SKM-1 (cell line): Measurements from ENCODE around the gene SIX3.

Experiments
- DNase-seq: peaks from one replicate; lab custom pipeline; 2025; ENCODE audit not compliant: unreplicated experiment; lab: John Stamatoyannopoulos, UW

Gene SIX3

DNA sequence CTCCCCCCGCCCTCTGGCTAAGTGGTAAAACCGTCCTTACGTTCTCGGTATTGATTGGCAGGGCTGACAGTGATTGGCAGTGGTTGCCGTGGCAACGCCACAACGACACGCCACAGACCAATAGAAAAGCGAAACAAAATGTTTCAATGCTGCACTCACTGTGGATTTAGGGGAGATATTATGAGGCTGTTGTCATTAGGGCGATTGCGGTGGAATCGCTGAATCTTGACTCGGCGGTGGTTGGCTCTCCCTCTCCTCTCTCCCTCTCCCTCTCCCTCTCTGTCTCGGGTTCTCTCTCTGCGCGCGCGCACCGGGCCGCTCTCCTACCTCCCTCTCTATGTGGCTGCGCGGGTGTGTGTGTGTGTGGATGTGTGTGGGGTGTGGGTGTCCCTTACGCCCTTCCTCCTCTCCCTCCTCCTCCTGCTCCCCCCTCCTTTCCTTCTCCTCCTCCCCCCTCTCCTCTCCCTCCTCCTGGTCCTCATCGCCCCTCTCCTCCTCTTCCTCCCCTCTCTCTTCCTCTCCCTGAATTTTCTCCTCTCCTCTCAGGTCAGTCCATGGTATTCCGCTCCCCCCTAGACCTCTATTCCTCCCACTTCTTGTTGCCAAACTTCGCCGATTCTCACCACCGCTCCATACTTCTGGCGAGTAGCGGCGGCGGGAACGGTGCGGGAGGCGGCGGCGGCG, at the start of gene SIX3:
SIX3 (plus strand) TSS at position 152 of the 684 bp plus-strand sequence; CDS start at position 555, 403 bp downstream.
- no peak for DNase-seq

DNA sequence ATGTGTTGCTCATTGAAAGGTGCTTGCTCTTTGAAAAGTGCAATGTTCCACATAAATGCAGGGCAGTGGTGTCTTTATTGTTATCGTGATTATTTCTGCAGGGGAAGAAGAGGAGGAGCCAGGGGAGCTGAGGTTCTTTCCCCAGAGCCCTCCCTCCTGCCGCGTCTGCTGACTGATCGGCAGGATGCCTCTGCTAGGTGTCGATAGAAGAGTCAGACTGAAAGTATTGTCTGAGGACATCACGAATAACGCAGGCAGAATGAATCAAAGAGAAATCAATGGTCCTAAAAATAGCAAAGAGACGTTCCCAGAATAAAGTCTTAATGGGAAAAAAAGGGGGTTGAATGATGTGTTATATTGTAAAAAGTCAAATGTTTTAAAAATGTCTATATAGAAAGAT, 47.4 kb upstream of the SIX3 start:
- no peak for DNase-seq

DNA sequence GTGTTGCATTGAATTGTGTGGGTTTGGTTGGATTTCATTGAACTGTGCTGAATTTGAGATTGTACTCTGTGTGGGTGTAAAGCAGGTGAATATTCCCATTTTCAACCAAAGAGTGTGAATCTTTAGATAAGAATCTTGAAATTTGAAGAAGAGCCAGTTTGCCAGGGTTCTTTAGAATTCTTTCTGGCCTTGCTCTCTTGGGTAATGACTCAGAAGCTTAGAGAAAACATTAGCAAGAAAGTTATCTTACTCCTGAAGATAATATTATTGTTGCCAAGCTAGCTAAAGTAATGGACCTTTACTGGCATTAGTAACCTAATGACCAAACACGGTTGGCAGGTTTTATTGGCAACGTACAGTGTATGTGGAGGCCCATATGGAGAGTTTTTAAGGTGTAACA, 46.4 kb upstream of the SIX3 start:
- DNase-seq: no peak

DNA sequence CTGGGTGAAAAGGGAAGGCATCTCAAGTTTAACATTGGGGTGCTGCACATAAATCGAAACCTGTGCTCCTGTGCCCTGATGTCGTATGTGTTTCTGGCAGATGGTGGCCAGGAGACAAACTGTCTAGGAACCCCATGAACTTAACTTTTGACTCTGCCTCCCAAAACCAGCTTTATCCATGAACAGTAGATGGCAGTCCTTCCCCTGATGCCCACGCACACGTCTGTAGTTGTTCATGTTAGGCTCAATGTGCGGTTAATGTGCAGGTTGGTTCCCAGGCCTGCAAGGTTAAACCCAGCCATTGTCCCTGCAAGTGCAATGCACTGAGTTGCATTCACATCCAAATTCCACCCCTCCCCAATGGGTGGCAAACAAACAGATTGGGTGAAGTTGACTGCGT, 44.1 kb upstream of the SIX3 start:
- DNase-seq: no peak

DNA sequence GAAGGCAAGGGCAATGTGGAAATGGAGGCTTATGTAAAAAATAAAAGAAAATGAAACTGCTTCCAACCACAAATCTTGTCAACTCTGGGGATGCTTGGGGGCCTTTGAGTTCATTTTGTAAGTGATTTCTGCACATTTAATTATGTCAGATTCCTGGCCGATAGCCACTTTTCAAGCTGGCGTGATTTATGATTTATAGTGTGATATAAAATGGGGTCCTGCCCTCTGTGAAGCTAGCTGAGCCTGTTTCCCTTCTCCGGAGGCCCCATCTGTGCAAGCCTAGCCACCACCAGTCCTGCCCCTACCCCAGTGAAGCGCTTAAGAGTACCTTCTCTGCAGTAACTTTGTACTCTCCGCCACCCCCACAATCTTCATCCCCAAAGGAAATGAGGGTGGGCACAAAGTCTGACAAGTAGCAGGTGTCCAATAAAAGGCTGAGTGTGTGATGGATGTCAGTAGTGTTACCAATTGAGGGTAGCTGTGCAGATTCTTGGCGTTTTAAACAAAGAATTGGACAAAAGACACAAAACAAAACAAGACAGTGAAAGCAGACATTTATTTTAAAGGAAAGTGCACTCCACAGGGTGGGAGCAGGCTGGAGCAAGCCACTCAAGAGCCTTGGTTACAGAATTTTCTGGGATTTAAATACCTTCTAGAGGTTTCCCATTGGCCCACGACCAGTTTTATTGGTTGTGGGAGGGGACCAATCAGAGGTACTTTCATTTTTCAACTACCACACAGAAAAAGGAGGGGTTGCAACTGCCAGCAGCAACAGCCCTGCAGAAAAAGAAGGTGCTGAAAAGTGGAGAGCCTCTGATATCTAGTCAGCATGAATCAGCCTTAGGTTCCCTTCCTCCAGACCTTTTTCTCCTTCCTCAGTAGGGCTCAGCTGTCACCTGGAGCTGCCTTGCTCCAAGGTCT, 39.0 kb upstream of the SIX3 start:
- no peak for DNase-seq

DNA sequence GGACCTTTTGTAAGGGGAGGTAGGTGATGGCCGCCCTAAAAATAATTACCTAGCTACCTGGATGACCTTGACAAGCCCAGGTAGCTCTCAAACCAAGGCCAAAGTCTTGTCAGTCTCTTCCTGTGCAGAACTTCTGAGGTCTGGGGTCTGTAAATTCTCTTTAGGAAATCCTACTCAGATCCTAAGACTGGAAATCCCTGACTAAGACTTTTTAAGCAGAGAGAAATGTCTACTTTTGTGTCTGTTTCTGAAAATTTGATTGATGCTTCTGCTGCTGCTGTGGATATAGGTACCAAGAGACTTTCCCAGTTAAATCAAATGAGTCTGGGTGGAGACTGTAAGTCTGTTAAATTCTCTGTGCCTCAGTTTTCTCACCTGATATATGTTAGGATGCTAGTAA, 36.9 kb upstream of the SIX3 start:
- no peak for DNase-seq

DNA sequence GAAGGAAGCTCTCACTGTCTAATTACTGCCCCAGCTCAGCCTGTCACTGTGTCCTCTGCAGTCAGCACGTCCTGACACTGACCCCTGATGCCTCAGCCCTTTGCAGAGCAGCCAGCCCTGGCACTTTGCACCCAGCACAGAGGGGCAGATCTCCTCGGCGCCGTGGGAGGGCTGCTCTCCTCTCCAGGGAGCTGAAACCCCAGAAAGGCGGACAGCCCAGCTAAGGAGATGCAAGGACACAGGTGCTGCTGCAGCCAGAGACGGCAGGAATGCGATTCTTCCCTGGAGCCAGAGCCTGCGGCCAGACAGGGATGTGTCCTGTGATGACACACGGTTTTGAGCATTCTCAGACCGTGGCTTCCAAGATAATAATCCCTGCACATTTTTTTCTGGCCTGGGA, 34.5 kb upstream of the SIX3 start:
- no peak for DNase-seq

DNA sequence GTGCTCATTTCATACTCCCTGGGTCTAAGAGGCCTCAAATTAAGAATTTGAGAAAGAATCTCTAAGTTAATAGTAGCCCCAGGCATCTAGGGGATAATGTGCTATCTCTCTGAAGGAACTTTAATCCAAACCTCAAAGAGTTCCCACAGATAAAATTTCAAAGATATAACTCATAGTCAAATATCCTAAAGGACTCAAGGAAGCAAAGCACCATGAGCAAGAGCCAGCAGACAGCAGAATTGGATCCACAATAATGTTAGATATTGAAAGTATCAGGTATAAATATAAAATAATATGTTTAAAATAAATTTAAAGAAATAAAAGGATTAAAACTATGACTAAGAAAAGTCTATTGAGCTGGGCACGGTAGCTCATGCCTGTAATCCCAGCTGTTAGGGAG, 31.7 kb upstream of the SIX3 start:
- no peak for DNase-seq

DNA sequence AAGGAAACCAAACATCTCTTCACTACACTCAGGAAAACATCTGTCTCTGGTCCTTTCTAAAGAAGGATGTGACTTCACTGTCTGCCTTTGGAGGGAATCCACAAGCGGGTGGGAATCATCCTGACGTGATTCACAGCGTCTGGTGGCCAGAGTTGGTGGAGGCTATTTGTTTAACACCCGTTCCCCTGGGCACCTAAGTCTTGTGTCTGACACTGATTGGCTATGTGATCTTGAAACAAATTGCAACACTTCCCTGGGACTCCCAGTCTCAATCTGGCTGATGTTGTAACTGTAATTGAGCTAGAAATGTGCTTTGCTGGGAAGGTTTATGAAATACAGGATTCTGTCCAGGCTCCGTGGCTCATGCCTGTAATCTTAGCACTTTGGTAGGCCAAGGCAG, 28.8 kb upstream of the SIX3 start:
- DNase-seq: peak; percentile 11

DNA sequence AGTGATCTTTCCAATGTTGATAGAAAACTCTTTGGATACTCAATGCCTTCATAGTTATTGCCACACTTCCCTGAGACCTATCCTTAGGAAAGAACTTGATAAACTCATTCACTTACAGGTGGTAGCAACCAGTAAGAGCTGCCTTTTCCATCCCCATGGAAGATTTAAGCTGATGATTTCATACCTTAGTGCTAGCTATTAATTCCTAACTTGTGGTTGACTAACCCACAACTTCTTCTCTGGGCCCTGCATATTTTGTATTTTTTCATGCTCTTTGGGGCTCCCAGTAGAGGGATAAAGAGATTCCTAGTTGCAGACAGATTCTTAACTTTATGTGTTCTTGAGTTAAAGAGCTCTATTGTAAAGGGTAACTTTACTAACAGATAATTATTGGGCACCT, 25.2 kb upstream of the SIX3 start:
- DNase-seq: no peak

DNA sequence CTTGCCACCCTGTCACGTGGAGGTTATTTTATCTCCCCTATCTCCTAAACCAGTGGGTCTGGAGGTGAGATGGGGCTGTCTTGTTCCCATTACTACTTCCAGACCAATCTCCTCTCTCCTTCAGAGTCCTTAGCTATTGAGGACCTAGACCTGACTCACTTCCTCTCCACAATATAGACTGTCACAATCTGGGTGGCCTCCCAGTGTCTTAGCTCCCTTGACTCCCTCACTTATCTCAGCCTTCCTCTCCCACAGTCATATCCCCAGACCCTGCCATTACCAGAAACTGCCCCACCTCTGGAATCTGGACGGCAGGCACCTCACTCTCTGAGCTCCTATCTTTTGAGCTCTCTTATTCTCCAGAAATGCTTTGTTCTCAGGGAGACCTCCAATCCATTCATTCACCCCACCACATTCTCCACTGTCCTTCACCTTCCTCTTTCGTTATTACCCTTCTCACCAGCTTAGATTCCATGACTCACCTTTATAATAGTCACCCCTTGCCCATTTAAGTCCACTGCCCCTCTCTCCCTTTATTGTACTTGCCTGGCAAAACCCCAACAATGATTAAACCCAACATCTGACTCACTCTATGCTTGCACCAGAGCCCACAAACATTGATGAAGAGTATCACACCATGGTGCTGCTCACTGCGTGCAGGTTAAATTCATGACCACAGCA, 23.3 kb upstream of the SIX3 start:
- peak; percentile 22 for DNase-seq

DNA sequence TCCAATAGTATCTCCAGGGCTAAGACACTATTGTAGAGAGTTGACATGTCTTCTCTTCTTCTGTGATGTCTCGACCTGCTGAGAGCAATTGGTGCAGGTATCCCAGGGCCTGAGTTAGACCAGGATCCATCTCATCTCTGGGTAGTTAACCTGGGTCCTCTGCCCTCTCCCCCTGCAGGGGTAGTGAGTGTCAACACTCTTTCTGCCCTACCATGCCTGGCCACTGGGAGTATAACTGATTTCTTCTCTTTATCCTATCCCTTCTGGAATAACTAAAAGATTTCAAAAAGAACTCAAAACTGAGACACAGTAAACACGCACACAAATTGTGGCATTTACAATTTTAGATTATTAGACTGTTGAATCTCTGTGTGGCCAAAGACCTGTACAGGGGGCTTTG, 20.8 kb upstream of the SIX3 start:
- DNase-seq: no peak

DNA sequence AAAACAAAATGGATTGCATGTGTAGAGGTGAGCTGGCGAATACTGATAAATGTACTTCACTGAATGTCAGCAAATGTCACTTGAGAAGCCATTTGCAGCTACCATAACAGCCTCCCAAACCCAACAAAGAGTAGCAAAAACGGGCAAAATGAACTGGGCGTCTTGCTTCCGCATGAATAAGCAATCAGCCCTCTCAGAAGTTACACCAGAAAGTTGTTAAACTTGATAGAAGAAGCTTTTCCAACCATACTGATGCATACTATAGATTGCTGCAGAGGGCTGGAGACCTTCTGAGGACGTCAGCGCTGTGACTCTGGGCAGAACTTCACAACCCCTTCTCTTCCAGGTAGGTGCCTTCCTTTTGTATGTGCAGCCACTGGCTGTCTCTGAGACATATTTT, 18.7 kb upstream of the SIX3 start:
- no peak for DNase-seq

DNA sequence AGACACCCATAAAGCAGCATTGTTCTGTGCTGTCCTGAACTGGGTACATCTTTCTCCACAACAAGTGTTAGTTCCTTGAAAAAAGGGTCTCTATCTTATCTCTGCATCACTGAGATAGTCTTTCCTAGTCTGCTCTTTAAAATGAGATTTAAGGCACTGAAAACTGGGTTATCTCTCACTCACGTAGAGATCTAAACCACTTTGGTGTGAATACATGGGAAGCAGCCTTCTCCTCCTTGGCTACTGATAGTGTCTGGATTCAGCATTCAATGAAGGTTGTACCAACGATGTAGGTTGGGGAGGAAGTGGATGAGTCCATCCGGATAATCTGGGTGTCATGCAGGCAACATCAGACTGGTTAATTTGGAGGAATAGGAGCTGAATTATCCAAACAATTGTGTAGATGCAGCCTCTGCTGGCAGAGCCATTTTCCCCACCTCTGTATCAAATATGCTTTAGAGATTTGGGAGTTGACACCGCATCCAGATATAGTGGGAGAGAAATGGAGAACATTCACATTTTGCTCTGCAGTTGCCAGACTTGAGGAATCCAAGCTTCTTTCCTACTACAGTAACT, 15.9 kb upstream of the SIX3 start:
- no peak for DNase-seq

DNA sequence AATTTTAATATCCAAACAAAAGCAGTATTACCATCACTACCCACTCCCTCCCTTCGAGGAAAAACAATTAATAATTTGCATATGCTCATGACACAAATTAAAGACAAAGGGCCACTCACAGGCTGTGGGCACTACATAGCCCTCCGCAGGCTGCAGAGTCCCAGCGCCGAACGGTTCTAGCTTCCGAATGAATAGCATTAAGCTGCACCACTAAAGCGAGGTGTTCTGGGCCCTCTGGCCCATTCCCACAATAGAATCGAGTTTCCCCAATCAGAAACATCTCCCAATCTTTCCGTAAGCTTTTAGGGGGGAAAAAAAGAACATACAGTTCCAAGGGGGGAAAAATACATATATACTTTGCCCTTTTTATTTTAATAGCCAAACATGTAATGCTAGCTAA, 14.5 kb upstream of the SIX3 start:
- no peak for DNase-seq

DNA sequence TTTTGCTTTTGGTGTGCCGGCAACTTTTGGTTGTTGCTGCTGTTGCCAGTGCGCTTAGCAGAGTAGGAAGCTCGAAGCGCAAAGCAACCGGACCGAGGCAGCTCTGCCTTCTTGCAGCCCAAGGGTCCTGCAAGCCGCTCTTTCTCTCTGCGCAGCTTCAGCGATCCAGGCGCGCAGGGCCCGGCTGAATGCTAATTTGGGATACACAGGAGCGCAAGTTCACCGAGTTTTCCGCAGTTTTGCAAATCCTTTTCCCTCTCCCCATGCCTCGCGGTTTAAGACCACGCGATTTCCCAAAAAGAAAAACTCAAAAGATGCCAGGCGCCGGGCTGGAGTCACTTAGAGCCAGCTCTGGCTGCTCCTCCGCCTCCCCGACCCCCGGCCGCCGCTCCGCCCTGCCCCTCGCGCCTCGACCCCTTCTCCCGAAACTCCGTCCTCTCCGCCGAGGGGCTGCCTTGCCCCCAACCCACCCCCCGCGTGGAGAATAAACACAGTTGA, 13.5 kb upstream of the SIX3 start:
- DNase-seq: no peak

DNA sequence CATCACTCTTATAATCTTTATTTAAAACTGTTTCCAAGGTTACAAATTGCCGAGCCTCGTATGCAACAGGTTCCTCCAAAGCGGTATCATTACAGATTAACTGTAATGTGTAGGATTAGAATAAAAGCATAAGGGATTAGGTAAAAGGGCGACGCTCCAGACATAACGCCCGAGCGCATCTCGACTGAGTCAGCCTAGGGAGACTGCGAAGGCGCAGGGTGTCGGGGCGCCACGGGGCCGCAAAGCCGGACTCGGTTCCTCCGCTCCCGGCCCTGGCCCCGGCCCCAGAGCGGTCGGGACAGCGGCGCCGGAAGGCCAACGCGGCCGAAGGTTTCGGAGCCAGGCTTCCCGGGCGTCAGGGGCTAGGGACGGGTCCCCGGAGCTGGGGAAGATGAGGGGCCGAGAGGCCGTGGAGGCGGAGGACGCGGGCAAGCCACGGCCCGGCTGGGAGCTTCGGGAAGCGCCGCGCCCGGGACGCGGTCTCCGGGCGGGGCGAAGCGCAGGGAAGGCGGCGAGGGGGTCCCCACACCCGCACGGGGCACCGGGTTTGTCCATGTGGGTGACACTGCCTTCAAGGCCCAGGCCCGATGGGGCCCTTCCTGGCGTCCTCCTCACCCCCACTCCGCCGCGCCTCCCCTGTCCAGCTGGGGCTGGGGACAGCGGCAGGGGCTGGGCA, 12.9 kb upstream of the SIX3 start:
- DNase-seq: no peak

DNA sequence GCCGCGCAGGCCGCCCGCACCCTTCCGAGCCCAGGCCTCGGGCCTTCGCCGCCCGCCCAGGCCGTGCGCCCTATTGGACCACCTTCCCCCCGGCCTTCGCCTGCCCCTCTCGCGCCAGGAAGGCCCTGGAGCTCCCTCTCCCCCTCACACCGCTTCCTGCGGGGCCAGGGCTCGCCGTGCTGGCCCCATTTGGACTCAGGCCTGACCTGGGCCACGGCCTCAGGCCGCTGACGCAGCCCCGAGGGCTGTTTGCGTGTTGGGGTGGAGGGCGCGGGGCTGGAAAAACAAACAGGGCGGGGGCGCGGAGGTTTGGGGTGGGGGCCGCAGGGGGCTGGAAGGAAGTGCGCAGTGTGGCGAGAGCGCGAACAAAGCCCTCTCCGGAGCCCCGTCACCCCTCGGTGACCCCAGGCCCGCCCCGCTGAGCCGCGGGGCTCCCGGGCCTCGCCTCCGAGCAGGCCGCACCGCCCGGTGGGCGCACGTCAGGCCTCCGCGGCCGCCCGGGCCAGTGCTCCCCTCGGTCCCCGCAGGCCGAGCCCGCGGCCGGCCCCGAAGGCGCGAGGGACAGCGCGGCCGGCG, 12.3 kb upstream of the SIX3 start:
- no peak for DNase-seq

DNA sequence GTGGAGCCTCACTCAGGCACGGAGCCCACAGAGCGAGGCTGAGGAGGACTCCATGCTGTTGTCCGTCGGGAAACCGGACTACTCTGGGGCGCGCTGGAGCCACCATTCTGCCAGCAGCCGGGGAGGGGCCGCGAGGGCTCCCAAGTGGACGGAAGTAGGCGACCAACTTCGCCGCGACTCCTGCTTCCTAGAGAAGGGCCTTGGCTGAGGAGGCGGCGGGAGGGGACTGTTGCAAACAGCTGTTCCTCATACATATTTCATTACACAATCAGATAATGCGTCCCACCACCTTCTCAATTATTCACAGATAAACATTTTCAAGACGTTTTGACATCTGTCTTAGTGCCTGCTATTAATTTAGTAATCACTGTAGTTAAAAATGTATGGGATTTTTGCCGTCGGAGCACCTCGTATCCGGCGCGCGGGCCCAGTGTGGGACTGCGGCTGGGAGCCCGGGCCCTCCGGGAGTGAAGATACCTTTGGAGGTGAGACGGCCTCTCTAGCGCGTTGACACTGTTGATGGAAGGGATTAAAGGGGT, 11.7 kb upstream of the SIX3 start:
- no peak for DNase-seq
